ENCODE data around the gene LRRC10B. TPM values are rescaled to one million over a fixed set of nuclear protein-coding genes. Genes with fewer than 3 reads are reported as not detected.

LRRC10B gene
- total RNA-seq, 4 donors from 2014 or later: 0.76 to 2.6 (median 1.9) TPM

DNA sequence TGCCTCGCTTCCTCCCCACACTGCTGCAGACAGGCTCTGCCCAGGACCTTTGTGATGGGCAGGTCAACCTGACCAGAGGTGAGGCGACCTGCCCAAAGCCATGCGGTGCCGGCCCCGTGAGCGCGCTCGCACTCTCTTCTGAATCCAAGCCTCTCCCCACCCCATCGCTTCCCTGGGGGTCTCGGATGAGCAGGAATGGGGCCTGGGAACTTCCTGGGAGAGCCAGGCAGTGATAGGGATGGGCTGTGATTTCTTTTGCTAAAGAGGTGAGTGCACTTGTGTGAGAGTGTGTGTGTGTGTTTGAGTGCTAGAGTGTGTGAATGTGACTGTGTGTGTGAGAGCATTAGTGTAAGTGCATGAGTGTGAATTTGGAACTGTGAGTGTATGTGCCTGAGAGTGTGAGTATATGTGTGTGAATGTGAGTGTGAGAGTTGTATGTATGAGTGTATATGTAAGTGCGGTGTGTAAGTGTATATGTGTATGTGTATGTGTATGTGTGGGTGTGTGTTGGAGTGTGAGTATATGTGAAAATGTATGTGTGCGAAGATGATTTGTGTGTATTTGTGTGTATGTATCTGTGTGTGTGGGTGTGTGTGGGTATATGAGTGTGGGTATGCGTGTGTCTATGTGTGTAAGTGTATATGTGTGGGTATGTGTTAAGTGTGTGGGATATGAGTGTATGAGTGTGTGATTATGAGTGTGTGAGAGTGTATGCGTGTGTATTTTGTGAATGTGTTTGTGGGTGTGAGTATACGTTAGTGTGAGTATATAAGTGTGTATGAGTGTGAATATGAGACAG lies 11.7 kb upstream of the LRRC10B start:
- no peak for DNase-seq (ENCODE audit: low spot score in 2 of 2)
- 93 to 95% methylated on average over 15 of the region's 15 CpGs for WGBS, 2 donors
- no peak for TF ChIP-seq POLR2A (IDR thresholded peaks at IDR 0.05)
- TF ChIP-seq, protein P1, sequence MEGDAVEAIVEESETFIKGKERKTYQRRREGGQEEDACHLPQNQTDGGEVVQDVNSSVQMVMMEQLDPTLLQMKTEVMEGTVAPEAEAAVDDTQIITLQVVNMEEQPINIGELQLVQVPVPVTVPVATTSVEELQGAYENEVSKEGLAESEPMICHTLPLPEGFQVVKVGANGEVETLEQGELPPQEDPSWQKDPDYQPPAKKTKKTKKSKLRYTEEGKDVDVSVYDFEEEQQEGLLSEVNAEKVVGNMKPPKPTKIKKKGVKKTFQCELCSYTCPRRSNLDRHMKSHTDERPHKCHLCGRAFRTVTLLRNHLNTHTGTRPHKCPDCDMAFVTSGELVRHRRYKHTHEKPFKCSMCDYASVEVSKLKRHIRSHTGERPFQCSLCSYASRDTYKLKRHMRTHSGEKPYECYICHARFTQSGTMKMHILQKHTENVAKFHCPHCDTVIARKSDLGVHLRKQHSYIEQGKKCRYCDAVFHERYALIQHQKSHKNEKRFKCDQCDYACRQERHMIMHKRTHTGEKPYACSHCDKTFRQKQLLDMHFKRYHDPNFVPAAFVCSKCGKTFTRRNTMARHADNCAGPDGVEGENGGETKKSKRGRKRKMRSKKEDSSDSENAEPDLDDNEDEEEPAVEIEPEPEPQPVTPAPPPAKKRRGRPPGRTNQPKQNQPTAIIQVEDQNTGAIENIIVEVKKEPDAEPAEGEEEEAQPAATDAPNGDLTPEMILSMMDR (IDR thresholded peaks at IDR 0.05): no peak
- no peak overlapping the region for H3K4me3 ChIP-seq (ENCODE audit: low read depth, poor library complexity, severe bottlenecking)
- intact Hi-C loops (cut with DNase I; ENCODE audit: low total_unique reads): no loop called here

DNA sequence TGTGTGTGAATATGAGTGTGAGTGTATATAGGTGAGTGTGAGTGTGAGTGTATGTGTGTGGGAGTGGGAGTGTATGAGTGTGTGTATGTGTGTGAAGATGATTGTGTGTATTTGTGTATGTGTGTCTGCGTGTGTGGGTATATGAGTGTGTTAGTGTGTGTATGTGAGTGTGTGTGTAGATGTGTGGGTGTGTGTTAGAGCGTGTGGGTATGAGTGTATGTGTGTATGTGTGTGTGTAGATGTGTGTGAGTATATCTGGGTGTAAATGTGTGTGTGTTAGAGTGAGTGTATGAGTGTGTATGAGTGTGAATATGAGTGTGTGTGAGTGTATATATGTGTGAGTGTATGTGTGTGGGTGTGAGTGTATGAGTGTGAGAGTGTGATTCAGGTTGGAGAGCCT lies 11.1 kb upstream of the LRRC10B start:
- 91% methylated on average over 2 of the region's 2 CpGs for WGBS, 2 donors
- intact Hi-C loops (cut with DNase I; ENCODE audit: low total_unique reads): no loop called here
- TF ChIP-seq, protein P1 (IDR thresholded peaks at IDR 0.05): no peak
- TF ChIP-seq POLR2A (IDR thresholded peaks at IDR 0.05): no peak
- no peak for DNase-seq (ENCODE audit: low spot score in 2 of 2)
- no peak overlapping the region for H3K4me3 ChIP-seq (ENCODE audit: low read depth, poor library complexity, severe bottlenecking)

DNA sequence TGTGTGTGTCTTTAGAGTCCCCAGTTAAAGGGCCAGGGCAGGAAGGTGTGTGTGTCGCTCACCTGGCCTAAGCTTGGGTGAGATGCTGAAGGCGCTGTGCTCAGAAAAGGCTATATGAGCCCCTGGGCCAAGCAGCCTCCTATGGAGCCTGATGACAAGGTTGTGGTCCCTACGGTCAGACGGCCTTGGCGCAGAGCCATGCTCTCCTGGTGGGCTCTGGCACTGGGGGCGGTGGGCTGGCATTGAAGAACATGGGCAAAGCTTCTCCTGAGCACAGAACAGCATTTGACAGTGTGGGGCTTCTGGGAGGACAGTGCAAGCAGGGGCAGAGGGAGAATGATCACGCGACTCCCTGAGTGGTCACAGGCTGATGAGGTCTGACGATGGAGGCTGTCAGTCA lies 10.7 kb upstream of the LRRC10B start:
- DNase-seq (ENCODE audit: low spot score in 2 of 2): no peak
- intact Hi-C loops (cut with DNase I; ENCODE audit: low total_unique reads): no loop called here
- WGBS, 2 donors: 72 to 78% methylated on average over 9 of the region's 9 CpGs
- TF ChIP-seq, protein P1 (IDR thresholded peaks at IDR 0.05): no peak
- no peak for TF ChIP-seq POLR2A (IDR thresholded peaks at IDR 0.05)
- H3K4me3 ChIP-seq (ENCODE audit: low read depth, poor library complexity, severe bottlenecking): no peak overlapping the region

DNA sequence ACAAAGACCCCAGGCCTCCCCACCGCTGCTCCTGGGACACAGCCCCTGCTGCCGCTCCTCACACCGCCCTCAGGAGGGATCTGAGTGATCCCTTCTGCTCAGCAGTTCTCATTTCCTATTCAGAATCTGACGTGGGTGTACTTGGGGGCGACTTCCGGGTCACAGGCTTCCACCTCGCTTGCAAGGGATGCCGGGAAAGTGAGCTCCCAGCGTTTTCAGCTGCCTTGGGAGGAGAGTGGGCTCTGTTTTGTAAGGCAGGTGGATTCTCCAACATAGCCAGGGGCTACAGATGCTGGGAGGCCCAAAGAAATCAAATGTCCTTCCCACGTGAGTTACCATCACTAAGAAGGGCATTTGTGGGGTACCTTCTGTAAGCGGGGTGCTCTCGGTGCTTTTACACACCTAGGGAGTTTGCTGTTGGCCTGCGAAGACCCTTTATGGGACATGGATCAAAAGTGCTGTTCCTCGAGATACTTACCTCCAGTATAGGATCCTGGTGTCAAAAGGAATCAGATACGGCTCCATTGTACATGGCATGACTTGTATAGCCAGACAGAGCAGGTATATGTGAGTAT lies 9.7 kb upstream of the LRRC10B start:
- TF ChIP-seq, protein P1 (IDR thresholded peaks at IDR 0.05): no peak
- no peak for TF ChIP-seq POLR2A (IDR thresholded peaks at IDR 0.05)
- intact Hi-C loops (cut with DNase I; ENCODE audit: low total_unique reads): no loop called here
- WGBS, 2 donors: 86 to 87% methylated on average over 15 of the region's 15 CpGs

DNA sequence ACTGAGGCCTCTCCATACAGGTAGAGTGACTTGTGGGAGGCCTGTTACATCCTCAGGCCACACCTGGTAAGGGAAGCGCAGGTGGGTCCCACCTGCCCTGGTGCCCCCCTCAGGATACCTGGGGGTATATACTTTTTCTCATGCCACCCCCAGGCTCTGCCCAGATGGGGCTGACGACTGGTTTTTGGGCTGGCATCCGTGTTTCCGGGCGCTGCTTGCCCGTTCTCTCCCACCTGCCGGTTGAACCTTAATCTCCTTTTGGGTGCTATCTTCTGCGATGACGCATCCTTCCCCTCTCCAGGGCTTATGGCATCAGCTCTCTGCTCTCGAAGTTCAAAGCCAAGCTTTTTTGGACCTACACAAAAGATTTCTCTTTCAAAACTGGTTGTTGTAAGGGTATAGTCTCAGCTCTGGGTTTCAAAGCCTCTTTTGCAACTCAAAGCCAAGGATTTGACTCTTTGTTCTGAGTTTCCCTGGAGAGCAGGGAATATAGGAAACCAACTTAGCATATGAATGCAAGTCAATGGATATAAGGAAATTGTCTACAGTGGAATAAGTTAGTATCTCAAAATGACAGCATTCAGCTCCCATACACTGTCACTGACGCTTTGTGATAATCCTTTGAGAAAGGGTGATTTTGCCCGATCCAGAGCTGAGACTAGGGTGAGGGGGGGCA lies 8.6 kb upstream of the LRRC10B start:
- intact Hi-C loops (cut with DNase I; ENCODE audit: low total_unique reads): no loop called here
- WGBS, 2 donors: 63 to 65% methylated on average over 12 of the region's 12 CpGs
- no peak overlapping the region for H3K4me3 ChIP-seq (ENCODE audit: low read depth, poor library complexity, severe bottlenecking)
- no peak for TF ChIP-seq POLR2A (IDR thresholded peaks at IDR 0.05)
- TF ChIP-seq, protein P1 (IDR thresholded peaks at IDR 0.05): no peak
- no peak for DNase-seq (ENCODE audit: low spot score in 2 of 2)

More for the DNA sequence above, 9.7 kb upstream of the LRRC10B start:
- no peak for DNase-seq (ENCODE audit: low spot score in 2 of 2)
- H3K4me3 ChIP-seq (ENCODE audit: low read depth, poor library complexity, severe bottlenecking): no peak overlapping the region

All from lower leg skin (tissue), 4 donors.